ENCODE measurements around the gene MT3.

- TF ChIP-seq POLR2AphosphoS5 (IDR thresholded peaks at IDR 0.05; ENCODE audit: low read depth, low read length), result no peak
- no peak for TF ChIP-seq CTCF (IDR thresholded peaks at IDR 0.05)
- TF ChIP-seq SIN3A (IDR thresholded peaks at IDR 0.05; ENCODE audit: borderline replicate concordance, insufficient read depth, low read depth, low read length), result no peak
- no peak for TF ChIP-seq REST (IDR thresholded peaks at IDR 0.05; ENCODE audit: insufficient read depth in 1 of 2, low read depth in 2 of 2, low read length in 1 of 2)
- no peak for TF ChIP-seq TCF7L2 (IDR thresholded peaks at IDR 0.05; ENCODE audit: low read depth, low read length)
Measured at GRCh38 chr16:56629531-56629930, 40.2 kb downstream of the MT3 start.

All from Panc1 (cell line).